GM19452 (cell line): Measurements from ENCODE around the gene NKX6-2.
"Not testable (repeated sequence)": the region's sequence is repeated elsewhere in the genome, so short reads cannot be mapped to it uniquely, and the experiment has no call there.

Experiments
- ATAC-seq: cut with Tn5 transposase; IDR thresholded peaks from one replicate; pipeline ENCODE4 v1.9.1; 2021; ENCODE audit not compliant: unreplicated experiment

The NKX6-2 gene

DNA sequence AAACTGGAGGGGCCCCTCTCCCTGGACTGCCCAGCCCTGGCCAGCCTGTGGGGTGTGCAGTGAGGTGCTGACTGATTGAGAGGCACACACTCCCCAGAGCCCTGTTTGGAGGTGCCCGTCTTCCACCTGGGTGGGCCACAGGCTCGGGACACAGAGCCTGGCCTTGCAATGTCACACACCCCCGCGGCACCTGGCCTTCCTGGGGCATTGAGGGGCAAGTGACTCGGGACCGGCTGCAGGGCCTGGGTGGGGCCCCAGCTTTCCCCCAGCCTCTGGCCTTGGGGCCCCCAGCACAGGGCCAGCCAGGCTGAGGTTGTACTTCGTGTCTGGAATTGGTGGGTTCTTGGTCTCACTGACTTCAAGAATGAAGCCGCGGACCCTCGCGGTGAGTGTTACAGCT lies 13.9 kb upstream of the NKX6-2 start:
- ATAC-seq: no peak

DNA sequence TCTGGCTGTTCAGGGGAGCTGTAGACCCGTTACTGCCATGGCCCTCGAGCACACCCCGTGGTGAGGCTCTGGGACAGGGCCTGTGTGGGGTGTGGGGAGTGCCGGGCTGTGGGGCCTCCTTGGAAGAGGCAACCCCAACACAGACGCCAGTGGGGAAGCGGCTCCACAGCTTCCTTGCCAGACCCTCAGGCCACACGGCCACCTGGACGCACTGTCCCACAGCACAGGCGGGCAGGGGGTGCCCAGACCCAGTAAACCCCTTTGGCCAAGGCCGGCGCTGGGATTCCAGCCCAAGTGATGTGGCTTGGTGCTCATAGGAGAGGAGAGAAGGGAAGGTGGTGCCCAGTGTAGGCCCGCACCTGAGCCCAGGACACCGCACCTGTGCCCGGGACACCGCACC lies 12.9 kb upstream of the NKX6-2 start:
- no peak for ATAC-seq

DNA sequence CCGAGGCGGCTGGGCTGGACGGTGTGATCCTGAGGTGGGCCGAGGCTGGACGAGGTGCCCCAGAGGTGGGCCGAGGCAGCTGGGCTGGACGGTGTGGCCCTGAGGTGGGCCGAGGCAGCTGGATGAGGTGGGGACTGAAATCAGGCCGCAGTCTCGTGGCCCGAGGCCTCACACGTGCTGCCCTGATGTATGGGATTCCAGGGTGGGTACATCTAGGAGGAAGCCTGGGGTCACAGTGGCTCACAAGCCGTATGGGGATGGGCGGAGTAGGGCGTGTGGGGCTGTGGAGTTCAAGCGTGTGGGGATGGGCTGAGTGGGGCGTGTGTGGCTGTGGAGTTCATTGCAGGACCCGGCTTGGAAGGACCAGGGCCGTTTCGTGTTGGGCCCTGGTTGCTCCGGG lies 12.5 kb upstream of the NKX6-2 start:
- ATAC-seq: no peak

DNA sequence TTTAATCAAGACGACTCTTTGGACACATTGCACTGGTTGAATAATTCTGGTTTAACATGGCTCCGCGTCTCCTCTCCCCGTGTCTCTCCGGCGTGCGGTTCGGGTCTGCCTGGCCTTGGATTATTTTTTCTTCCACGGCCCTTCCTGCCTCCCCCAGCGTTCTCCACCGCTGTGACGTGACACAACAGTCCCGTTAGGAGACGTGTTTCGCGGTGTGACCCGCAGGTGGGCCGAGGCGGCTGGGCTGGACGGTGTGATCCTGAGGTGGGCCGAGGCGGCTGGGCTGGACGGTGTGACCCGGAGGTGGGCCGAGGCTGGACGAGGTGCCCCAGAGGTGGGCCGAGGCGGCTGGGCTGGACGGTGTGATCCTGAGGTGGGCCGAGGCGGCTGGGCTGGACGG lies 12.0 kb upstream of the NKX6-2 start:
- ATAC-seq: not testable (repeated sequence)

DNA sequence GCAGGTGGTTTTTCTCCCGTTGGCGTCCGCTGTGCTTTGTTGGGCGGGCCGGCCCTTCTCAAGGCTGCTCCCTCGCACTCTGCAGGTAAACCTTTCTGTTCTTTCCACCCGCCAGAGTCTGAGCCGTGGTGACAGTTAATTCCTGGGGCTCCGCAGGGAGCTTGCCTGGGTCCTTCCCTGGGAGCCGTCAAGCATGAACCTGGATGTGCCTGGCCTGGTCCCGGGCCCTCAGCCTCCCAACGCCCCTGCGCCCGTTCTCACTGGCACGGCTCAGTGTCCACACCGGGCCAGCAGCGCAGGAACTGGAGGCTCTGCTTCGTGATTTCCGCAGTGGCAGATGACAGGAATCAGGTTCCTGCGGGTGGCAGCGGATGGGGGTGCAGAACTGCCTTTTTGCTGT lies 10.9 kb upstream of the NKX6-2 start:
- no peak for ATAC-seq

DNA sequence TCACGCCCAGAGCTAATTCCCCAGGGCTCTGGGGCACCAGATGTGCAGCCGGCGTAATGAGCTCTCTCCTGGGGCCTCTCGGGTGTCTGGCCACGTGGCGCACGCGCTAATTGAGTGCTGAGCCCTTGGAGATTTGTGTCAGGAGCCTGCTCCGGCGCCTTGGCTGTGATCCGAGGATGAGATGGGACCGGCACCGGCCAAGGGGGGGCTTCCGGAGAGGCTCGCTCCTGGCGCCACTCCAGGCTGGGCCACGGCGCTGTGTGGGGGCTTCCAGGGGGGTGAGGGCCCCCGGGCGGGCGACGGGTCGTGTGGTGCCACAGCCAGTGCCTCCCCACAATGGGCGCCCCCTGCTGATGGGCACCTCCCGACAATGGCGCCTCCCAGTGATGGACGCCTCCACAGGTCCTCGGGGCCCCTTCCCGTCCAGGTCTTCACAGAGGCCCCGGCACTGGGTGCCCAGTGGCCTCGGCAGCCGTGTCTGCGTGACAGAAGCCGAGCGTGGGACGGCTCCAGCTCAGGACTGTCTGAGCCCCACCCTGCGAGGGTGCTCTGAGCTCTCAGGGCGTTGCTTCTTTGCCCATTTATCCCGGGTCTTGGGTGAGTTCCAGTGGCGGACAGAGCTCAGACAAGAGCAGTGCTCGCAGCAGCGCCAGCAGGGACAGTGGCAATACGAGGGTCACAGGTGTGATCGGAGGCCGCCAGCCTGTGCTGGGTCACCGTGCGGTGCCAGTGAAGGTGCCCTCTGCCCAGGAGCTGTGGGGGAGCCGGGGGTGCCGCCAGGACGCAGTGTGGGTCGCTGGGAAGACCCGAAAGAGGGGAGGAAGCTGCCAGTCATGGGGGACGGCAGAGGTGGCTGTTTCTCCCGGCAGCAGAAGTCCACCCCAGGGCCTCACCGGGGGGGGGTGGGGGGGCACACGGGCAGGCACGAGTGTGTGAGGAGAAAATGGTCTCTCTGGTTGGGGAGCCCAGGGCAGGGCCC lies 8.2 kb upstream of the NKX6-2 start:
- ATAC-seq: no peak

DNA sequence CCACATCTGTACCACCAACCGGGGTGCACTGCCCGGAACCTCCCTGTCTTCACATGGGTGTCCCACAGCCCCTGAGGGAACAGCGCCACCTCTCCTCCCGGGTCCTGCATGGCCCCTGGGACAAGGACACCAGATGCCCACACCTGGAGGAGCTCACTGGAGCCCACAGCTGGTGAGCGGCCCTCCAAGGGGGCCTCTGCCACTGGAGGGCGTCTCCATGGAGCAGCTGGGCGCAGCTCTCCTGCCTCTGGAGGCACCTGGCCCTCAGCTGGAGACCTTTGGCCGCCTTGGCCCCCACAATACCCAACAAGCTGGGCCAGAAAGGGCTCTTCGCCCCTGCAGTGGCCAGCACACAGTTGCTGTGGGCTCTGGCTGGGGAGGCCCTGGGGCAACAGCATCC lies 7.3 kb upstream of the NKX6-2 start:
- no peak for ATAC-seq

DNA sequence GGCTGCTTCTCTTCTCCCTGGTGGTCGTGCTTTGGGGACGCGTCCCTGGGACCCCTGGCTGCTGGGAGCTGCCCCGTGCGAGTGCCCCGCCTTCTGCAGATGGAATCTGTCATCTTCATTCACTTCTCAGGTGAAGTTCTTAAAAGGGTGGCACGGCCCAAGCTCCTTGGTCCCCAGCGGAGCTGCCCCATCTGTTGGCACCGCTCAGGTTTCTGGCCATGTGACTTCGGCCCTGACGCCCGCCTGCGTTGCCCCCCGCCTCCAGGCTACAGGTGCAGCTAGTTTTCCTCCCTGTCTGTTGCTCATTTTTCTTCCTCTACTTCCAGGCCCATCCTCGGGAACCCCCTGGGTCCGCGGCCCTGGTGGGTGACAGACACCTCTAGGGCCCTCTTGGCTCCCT lies 6.8 kb upstream of the NKX6-2 start:
- ATAC-seq: no peak

DNA sequence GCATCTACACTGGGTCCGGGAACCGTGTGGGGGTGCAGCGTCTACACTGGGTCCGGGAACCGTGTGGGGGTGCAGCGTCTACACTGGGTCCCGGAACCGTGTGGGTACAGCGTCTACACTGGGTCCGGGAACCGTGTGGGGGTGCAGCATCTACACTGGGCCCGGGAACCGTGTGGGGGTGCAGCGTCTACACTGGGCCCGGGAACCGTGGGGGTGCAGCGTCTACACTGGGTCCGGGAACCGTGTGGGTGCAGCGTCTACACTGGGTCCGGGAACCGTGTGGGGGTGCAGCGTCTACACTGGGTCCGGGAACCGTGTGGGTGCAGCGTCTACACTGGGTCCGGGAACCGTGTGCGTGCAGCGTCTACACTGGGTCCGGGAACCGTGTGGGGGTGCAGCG lies 6.2 kb upstream of the NKX6-2 start:
- not testable (repeated sequence) for ATAC-seq

DNA sequence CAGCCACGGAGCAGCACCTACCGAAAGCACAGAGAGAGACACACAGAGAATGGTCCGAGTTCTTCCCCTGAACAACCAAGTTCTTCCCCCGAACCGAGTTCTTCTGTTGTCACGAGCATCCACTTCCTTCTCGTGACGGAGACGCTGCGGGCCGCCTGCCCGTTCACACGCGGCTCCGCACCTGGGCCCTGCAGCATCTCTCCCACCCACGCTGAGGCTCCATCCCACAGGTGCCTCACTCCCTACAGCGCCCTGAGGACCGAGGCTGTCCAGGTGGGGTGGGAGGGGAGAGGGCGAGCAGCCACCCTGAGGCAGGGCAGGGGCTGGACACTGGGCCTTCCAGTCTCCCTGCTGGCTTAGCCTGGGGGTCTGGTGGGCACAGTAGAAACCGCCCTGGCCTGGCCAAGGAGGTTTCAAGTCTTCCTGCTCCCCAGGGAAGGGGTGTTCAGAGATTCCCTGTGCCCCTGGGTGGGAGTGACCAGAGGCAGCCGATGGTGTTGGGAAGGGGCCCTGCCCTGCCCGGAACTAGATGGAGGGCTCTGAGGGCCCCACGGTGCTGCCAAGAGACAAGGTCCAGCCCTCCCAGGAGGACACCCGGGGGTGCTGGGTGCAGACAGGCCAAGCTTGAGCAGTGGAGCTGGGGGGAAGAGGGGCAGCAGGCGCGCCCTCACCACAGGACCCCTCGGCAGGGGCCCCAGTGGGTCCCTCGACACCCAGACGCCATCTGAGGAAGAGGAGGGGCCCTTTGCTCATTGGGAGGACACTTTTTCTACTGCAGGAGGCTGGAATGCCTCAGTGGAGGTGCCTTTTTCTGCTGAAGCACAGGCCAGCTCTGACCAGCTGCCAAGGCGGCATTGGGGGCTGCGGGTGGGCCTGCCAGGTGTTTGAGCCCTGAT lies 5.2 kb upstream of the NKX6-2 start:
- ATAC-seq: no peak

DNA sequence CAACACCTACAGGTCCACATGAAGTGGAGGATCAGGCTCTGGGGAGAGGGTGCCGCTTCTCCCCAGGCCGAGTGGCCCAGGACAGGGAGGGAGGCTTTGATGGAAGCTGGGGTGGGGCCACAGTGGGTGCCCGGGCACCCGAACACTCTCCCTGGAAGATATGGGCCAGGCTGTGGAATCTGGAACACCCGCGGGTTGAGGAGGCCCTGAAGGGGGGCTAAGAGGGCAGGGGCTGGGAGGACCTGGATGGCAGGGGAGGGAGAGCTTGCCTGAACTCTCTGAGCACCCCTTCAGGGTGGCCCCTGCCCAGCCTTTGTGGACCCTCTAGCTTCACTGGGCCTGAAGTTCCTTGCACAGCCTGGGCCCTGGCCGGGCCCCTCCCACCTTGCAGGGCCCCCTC lies 4.5 kb upstream of the NKX6-2 start:
- ATAC-seq: no peak

DNA sequence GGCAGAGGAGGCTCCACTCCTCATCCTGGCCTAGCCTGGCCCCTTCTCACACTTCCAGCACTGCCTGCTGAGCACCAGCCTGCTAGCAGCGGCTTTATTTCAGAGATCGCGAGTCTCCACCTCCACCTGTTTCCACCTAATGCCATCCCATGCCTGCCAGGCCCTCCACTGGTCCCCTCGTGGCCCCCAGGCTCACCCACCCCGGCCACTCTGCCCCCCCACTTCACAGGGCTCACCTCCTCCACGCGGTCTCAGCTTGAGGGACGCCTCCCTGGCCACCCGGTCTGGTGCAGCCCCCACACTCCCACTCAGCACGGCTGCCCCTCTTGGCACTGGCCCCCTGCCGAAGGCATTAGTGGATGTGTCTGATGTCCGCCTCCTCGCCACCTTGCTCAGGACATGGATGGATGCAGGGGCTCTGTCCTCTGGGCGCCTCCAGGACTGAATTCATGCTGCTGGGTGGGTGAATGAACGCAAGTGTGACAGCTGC lies 3.8 kb upstream of the NKX6-2 start:
- no peak for ATAC-seq

DNA sequence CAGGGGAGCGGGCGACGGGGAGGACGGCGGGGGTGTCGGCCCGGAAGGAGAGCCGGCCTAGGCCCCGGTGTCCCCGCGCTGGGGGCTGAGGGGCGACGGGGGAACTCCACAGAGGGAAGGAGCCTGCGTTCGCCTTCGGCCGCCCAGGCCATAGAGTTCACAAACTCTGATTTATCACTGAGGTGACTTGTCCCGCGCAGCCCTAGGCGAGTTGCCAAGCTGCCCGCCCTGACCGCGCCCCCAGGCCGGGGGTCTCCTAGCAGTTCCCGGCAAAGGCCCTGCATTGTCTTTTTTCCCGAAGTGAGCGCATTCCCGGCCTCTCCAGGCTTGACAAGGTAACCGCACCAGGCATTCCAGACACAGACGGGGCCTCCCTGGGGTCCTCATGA lies 2.9 kb upstream of the NKX6-2 start:
- no peak for ATAC-seq

DNA sequence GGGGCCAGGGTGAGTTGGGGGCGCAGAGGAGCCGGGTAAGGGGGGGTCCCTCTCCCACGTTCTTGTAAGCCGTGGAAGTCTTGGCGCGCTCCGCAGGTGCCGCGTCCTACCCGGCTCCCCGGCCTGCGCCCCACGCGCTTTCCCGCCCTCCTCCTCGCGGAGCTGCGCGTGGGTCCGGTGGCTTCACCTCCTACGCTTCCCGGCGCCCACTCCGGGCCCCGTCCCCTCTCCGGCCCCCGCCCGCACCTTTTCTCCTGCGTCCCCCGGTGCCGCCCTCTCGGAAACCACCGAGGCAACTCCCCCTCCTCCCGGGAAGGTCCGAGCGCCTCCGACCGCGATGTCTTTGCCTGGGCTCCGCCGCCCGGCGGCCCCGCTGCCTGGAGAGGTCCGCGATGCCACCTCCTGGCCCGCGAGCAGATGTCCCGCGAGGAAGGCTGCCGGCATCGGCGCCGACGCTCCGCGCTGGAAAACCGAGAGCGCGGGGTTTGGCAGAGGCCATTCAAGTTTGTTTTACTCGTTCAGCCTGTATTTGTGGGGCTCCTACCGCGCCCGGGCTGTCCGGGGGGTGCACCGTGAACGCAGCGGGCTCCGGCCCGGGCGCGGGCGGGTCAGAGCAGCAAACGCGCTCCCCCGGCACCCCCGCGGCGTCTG lies 2.4 kb upstream of the NKX6-2 start:
- no peak for ATAC-seq

DNA sequence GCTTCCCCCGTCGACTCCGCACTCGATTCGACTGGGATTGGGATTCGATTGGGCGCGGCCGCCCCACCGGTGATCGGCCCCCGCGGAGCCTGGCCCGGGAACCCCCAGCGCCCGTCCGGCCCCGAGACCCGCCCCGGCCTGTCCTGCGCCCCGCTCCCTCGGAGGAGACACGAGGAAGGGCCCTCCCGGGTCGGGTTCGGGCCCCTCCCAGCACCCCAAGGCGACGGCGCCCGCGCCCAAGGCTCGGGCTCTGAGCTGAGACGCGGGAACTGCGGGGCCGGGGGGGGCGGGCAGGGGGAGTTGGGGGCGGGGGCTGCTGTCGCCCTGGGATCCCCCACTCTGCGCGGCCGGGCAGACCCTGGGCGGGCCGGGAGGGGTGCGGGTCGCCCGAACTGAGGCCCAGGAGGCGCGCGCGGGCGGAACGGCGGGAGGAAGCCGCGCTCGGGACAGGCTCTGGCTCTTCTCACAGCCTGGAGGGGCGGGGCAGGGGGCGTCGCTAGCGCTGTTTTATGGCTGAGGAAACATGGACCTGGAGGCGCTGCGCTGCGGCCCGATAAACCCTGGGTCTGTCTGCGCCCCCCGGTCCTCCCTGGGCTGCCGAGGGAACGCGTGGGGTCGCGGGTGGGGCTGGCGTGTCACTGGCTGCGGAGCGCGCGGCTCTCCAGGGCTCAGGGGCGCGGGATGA lies 1.7 kb upstream of the NKX6-2 start:
- no peak for ATAC-seq

DNA sequence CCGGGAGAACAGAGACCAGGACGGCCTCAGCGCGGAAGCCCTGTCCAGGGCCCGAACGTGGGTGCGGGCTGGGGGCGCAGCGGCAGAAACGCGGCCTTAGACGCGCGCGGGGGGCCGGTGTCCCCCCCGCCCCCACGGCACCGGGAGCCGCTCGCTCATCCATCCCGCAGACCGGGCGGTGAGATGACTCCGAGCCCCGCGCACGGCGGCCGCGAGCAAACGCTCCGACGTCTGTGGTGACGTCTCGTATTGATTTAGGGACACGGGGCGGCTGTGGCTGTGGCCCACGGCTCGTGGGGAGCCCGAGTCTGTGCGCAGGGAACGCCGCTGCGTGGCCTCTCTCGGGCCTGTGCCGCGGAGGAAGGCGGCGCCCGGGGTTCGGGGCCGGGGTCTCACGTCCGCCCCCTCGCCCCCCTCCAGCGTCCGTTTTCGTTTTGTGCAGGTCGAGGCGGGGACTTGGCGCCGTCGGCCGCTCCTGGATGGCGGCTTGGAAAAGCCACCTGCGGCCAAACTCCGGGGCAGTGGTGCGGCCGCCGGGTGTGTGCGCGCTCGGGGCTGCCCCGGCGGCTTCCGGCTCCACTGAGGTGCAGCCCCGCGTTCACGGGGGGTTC lies 1.0 kb upstream of the NKX6-2 start:
- ATAC-seq: no peak

DNA sequence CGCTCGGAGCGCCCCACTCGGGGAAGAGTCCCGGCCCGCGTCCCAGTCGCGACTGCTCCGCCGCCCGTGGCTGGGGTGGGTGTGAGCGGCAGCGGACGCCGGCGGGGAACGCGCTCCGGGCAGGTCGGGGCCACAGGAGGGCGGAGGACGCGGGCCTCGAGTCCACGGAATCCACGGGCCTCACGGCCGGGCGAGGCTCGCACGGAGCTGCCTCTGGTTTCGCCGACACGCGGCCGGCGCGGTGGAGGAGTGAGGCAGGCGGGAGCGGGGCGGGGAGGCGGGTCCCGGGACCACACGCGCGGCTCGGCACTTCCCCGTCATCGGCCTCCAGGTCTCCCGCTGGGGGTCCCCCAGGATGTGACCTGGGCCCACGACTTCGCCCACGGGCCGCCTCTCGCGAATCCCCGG lies 533 bp upstream of the NKX6-2 start:
- no peak for ATAC-seq

DNA sequence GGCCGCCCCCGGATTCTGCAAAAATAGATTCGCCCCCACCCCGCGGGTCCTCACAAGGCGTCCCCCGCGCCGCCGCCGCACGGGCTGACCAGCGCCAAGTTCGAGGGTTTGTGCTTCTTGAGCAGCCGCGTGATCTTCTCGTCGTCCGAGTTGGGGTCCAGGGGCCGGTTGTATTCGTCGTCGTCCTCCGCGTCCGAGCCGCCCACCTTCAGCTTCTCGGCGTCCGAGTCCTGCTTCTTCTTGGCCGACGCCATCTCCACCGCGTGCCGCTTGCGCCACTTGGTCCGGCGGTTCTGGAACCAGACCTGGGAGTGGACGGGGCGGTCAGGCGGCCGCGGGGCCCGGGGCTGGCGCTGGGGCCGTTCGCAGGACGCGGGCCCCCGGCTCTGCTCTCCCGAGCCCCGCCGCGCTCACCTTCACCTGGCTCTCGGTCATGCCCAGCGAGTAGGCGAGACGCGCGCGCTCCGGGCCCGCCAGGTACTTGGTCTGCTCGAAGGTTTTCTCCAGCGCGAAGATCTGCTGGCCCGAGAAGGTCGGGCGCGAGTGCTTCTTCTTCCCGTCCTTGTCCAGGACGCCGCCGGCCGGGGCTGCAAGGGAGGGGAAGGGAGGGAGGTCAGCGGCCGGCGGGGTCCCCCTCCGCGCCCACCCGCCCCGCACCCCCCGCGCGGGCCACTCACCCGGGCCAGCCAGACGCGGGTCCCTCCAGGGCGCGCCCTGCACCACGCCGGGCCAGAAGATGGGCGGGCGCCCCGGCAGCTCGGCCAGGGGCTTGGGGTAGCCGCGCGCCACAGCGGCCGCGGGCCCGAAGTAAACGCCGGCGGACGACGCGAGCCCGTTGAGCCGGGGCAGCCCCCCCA lies 853 bp downstream of the NKX6-2 start:
- ATAC-seq: no peak
